ENCODE measurements around the gene GREM2. TPM values are rescaled to one million over a fixed set of nuclear protein-coding genes. Genes with fewer than 3 reads are reported as not detected.
A peak's percentile ranks its signal among the peaks of the same experiment; 100 is the strongest.

The GREM2 gene
- polyA plus RNA-seq, 2 of the 4 experiments (the other 2 are of a cell fraction): 0.13 to 0.59 TPM

- DNase-seq (ENCODE audit: low read depth in 1 of 2, low spot score in 1 of 2) (no peak), FAIRE-seq (no peak), ATAC-seq (no peak)
- H3K4me1 ChIP-seq: peaks cover 13% of the 10 kb centered on the region
- no peak overlapping the region for H3K27ac ChIP-seq
- ChIA-PET CTCF (interaction anchor here (1.1 to 1.6 kb wide), 4 partner anchors 19 to 122 kb away, joined by 3 to 5 read pairs (median 3); no protein-coding TSS in a partner anchor), POLR2A (no interaction called here)
- H3K4me2 ChIP-seq: no peak overlapping the region
- H3K9me3 ChIP-seq: no peaks in the 10 kb centered on the region
- whole genome bisulfite sequencing (ENCODE audit: missing lambda C conversion rate): 81% methylated on average over 7 of the region's 7 CpGs
- H3K4me3 ChIP-seq: no peak overlapping the region
- no peak for TF ChIP-seq SREBF2 (IDR thresholded peaks at IDR 0.05)
- TF ChIP-seq MAFK (IDR thresholded peaks at IDR 0.05; ENCODE audit: partially characterized antibody): peak; percentile 98
Observed at GRCh38 chr1:240491796-240492195, 120.2 kb downstream of the GREM2 start.

- ChIA-PET POLR2A (no interaction called here), CTCF (interaction anchor here (1.1 to 1.5 kb wide), 2 partner anchors 10 to 302 kb away, joined by 3 to 6 read pairs; no protein-coding TSS in a partner anchor)
- DNase-seq (ENCODE audit: low read depth in 1 of 2, low spot score in 1 of 2) (peak in 1 of 2 experiments; percentile 8), ATAC-seq (no peak), FAIRE-seq (no peak)
- Histone ChIP-seq H3K9me3 (no peaks in the 10 kb centered on the region), H3K4me2 (peak overlapping the region; percentile 40; the same call in 2 of the 3 replicates), H3K4me3 (no peak overlapping the region), H3K4me1 (peaks cover 13% of the 10 kb centered on the region), H3K27ac (no peak overlapping the region; a peak in 1 of 6 replicates)
- WGBS (ENCODE audit: missing lambda C conversion rate): 65% methylated on average over 5 of the region's 5 CpGs
- no peak for TF ChIP-seq TFCP2L1 (CRISPR knock-in tag; IDR thresholded peaks at IDR 0.05)
- no peak for TF ChIP-seq MAZ (IDR thresholded peaks at IDR 0.05; ENCODE audit: borderline replicate concordance, low read depth, low read length)
- TF ChIP-seq HOXB13 (CRISPR knock-in tag; IDR thresholded peaks at IDR 0.05; ENCODE audit: low read depth): no peak
- TF ChIP-seq ZNF302 (CRISPR knock-in tag; IDR thresholded peaks at IDR 0.05): no peak
- no peak for TF ChIP-seq CHD2 (IDR thresholded peaks at IDR 0.05; ENCODE audit: low read length, partially characterized antibody)
- TF ChIP-seq NPAS2 (CRISPR knock-in tag; IDR thresholded peaks at IDR 0.05; ENCODE audit: borderline replicate concordance): no peak
- TF ChIP-seq, protein P1, sequence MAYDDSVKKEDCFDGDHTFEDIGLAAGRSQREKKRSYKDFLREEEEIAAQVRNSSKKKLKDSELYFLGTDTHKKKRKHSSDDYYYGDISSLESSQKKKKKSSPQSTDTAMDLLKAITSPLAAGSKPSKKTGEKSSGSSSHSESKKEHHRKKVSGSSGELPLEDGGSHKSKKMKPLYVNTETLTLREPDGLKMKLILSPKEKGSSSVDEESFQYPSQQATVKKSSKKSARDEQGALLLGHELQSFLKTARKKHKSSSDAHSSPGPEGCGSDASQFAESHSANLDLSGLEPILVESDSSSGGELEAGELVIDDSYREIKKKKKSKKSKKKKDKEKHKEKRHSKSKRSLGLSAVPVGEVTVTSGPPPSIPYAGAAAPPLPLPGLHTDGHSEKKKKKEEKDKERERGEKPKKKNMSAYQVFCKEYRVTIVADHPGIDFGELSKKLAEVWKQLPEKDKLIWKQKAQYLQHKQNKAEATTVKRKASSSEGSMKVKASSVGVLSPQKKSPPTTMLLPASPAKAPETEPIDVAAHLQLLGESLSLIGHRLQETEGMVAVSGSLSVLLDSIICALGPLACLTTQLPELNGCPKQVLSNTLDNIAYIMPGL (CRISPR knock-in tag; IDR thresholded peaks at IDR 0.05; ENCODE audit: borderline replicate concordance): no peak
- TF ChIP-seq, protein P2, sequence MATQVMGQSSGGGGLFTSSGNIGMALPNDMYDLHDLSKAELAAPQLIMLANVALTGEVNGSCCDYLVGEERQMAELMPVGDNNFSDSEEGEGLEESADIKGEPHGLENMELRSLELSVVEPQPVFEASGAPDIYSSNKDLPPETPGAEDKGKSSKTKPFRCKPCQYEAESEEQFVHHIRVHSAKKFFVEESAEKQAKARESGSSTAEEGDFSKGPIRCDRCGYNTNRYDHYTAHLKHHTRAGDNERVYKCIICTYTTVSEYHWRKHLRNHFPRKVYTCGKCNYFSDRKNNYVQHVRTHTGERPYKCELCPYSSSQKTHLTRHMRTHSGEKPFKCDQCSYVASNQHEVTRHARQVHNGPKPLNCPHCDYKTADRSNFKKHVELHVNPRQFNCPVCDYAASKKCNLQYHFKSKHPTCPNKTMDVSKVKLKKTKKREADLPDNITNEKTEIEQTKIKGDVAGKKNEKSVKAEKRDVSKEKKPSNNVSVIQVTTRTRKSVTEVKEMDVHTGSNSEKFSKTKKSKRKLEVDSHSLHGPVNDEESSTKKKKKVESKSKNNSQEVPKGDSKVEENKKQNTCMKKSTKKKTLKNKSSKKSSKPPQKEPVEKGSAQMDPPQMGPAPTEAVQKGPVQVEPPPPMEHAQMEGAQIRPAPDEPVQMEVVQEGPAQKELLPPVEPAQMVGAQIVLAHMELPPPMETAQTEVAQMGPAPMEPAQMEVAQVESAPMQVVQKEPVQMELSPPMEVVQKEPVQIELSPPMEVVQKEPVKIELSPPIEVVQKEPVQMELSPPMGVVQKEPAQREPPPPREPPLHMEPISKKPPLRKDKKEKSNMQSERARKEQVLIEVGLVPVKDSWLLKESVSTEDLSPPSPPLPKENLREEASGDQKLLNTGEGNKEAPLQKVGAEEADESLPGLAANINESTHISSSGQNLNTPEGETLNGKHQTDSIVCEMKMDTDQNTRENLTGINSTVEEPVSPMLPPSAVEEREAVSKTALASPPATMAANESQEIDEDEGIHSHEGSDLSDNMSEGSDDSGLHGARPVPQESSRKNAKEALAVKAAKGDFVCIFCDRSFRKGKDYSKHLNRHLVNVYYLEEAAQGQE (IDR thresholded peaks at IDR 0.05): no peak
- no peak for TF ChIP-seq HDAC2 (IDR thresholded peaks at IDR 0.05)
- TF ChIP-seq HEYL (CRISPR knock-in tag; IDR thresholded peaks at IDR 0.05): no peak
- TF ChIP-seq, protein P3, sequence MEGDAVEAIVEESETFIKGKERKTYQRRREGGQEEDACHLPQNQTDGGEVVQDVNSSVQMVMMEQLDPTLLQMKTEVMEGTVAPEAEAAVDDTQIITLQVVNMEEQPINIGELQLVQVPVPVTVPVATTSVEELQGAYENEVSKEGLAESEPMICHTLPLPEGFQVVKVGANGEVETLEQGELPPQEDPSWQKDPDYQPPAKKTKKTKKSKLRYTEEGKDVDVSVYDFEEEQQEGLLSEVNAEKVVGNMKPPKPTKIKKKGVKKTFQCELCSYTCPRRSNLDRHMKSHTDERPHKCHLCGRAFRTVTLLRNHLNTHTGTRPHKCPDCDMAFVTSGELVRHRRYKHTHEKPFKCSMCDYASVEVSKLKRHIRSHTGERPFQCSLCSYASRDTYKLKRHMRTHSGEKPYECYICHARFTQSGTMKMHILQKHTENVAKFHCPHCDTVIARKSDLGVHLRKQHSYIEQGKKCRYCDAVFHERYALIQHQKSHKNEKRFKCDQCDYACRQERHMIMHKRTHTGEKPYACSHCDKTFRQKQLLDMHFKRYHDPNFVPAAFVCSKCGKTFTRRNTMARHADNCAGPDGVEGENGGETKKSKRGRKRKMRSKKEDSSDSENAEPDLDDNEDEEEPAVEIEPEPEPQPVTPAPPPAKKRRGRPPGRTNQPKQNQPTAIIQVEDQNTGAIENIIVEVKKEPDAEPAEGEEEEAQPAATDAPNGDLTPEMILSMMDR (IDR thresholded peaks at IDR 0.05): no peak
- TF ChIP-seq, protein P4, sequence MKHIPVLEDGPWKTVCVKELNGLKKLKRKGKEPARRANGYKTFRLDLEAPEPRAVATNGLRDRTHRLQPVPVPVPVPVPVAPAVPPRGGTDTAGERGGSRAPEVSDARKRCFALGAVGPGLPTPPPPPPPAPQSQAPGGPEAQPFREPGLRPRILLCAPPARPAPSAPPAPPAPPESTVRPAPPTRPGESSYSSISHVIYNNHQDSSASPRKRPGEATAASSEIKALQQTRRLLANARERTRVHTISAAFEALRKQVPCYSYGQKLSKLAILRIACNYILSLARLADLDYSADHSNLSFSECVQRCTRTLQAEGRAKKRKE (CRISPR knock-in tag; IDR thresholded peaks at IDR 0.05; ENCODE audit: low read depth): no peak
- TF ChIP-seq RFX5 (IDR thresholded peaks at IDR 0.05): no peak
- TF ChIP-seq BHLHE40 (IDR thresholded peaks at IDR 0.05; ENCODE audit: low read depth, low read length): no peak
- no peak for TF ChIP-seq GATA3 (IDR thresholded peaks at IDR 0.05; ENCODE audit: borderline replicate concordance)
- TF ChIP-seq POLR2AphosphoS2 (conservative IDR thresholded peaks at IDR 0.05; ENCODE audit: low read length): no peak
- TF ChIP-seq SMC3 (IDR thresholded peaks at IDR 0.05): no peak
- no peak for TF ChIP-seq HOXB5 (CRISPR knock-in tag; IDR thresholded peaks at IDR 0.05)
- no peak for TF ChIP-seq EHF (CRISPR knock-in tag; IDR thresholded peaks at IDR 0.05)
Observed at GRCh38 chr1:240491156-240491555, 120.8 kb downstream of the GREM2 start.

Data from A549 (cell line).